DMS79 treated with DMSO at 0.1 percent for 48 hours (cell line): ENCODE results near the gene ANXA8L1.
"Not testable (repeated sequence)": the region's sequence is repeated elsewhere in the genome, so short reads cannot be mapped to it uniquely, and the experiment has no call there.

Experiments
- DNase-seq: peaks from one replicate; lab custom pipeline; 2025; lab: John Stamatoyannopoulos, UW

Gene ANXA8L1

DNA sequence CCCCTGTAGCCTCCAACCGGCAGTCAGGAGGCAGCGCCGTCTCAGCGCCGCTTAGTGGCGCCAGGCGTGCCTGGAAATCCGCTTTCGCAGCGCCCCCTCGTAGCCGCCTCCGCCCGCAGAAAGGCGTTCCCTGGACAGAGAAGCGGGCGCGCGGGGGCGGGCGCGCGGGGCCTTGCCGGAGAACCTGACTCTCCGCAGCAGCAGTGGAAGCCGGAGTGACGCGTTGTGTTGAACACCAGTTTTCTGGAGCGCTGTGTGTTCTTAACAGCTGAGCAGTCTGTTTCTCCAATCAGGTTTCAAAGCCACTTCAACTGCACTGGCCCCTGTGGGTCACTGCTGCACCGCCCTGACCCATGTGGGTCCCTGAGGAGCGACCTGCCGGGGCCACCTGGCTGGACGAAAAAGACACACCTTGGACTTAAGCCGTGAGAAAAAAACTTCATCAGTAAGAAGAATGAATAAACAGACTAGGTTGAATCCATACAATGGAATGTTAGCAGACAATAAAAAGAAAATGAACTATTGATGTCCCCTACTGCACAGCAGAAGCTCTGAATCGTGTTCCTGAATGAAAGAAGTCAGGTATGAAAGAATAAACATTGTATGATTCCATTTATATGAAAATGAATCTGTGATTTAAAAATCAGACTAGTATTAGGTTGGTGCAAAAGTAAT, 22.8 kb downstream of the ANXA8L1 start:
- not testable (repeated sequence) for DNase-seq

GRCh38 chr10:46409556-46409955, 34.0 kb downstream of the ANXA8L1 start:
- not testable (repeated sequence) for DNase-seq

DNA sequence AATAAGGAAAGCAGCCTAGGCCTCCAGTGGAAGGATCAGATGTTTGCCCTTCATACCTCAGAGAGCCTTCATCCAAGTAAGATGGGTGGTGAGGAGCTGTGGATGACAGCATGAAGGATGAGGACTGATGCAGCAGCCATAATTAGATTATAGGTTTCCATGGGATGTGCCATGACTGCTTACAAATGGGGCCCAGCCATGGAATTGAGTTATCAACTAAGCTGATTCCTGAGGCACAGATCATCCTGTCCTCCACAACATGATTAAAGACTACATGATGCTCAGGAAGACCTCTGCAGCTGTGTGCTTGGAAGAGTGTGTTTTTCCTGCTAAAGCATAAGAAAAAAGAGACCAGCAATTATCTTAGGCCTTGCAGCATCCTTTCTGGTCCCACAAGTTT, 35.5 kb downstream of the ANXA8L1 start:
- DNase-seq, result not testable (repeated sequence)

DNA sequence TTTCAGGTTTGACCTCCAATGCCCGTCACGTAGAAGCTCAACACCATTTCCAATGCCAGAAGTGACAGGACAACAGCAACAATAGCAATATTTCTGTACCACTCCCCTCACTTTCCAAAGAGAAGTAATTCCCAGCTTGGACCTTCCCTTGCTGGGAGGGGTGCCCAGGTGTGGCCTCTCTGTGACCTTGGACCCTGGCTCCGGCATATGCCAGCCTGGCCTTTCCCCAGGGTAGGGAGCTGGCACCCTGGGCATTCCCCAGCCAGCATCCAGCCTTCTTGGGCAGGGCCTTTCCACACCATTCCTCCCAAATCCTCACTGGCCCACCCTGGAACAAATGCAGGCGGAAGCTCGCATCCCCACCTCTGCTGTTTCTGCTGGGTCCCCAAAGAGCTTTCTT, 37.1 kb downstream of the ANXA8L1 start:
- not testable (repeated sequence) for DNase-seq

GRCh38 chr10:46415291-46415690, 39.7 kb downstream of the ANXA8L1 start:
- not testable (repeated sequence) for DNase-seq

- DNase-seq, result not testable (repeated sequence)
Measured at GRCh38 chr10:46418283-46418682, 42.7 kb downstream of the ANXA8L1 start.

DNA sequence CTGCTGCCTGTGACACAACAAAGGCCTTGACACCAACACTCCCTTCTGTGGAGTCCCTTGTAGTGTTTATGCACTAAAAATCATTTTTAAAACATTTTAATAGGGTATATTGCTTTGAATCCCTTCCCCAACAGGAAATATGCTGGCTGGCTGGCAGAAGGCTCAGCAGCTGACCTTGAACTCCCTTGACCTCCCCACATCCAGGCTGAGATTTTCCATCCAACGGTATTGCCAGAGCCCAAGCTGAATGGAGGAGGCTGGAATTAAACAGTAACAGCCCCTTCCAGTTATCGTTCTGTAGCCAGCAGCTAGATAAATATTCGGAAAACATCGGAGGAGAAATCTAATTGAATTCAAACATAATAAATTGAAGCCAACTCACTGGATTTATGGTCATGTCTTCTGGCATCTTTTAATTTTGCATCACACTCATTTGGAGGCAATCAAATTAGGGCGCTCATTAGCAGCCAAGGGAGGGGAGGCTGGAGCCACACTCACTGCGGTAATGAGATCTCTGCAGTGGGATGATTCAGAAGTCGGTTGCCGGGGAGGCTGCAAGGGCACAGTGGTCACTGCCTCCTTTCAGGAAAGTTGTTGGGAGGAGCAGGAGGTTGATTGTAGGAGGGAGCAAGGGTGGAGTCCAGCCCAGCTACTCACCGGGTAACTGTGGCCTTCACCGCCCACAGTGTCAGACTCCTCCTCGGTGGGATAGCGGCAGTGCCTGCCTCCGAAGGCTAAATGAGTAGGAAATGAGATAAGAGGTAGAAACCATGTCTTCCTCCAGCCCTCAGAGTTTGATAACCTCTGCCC, 44.2 kb downstream of the ANXA8L1 start:
- not testable (repeated sequence) for DNase-seq

DNA sequence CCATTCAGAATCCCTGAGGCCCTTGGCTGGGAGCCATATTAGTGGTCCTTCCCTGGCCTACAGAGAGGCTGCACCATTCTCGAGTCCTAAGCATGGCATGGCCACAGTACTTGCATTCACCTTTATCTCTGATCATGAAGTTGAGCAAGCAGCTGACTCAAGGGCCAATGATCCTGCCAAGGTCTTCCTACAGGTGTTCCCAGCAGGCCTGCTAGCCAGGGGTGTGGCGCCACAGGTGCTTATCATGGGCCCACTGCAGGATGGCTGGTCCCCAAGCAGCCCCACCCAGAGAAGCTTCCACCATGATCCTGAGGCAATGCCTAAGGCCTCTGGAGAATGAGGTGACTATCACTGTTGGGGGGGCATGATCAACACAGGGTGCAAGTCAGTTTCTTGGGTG, 48.0 kb downstream of the ANXA8L1 start:
- not testable (repeated sequence) for DNase-seq

GRCh38 chr10:46440942-46441341, 65.4 kb downstream of the ANXA8L1 start:
- DNase-seq, result not testable (repeated sequence)
